Vagina (tissue), 2 donors: ENCODE results near the gene CRELD1. TPM values are rescaled to one million over a fixed set of nuclear protein-coding genes. Genes with fewer than 3 reads are reported as not detected.
A peak's percentile ranks its signal among the peaks of the same experiment; 100 is the strongest.
"Not testable (repeated sequence)": the region's sequence is repeated elsewhere in the genome, so short reads cannot be mapped to it uniquely, and the experiment has no call there.

Experiments
- DNase-seq, 2 donors: peaks; one replicate each; pipeline ENCODE4 v3.0.0-alpha.2; 2017; ENCODE audit errors: extremely low spot score in 2 of 2
- H3K27ac ChIP-seq: fragments of 200-600 bp; sonication (generic); one replicate; pipeline ENCODE4 v1.5.1; 2019
- H3K27me3 ChIP-seq: fragments of 200-600 bp; sonication (generic); one replicate; pipeline ENCODE4 v1.5.1; 2019
- H3K36me3 ChIP-seq, 2 donors: fragments of 200-600 bp; sonication (generic); one replicate each; pipeline ENCODE4 v1.5.1; 2017 to 2019
- H3K4me1 ChIP-seq: fragments of 200-600 bp; sonication (generic); one replicate; pipeline ENCODE4 v1.5.1; 2019
- H3K4me3 ChIP-seq, 2 donors: fragments of 200-600 bp; sonication (generic); 1 replicate in 1 of 2; 2 replicates in 1 of 2; pipeline ENCODE4 v1.5.1; 2016 to 2019
- H3K9me3 ChIP-seq: fragments of 200-600 bp; sonication (generic); one replicate; pipeline ENCODE4 v1.5.1; 2019
- POLR2A ChIP-seq, 2 donors: fragments of 450-650 bp; IDR thresholded peaks; one replicate each; pipeline ENCODE4 v1.6.1; 2017; ENCODE audit warnings: antibody characterized with exemption in 2 of 2, mild to moderate bottlenecking in 2 of 2, moderate library complexity in 2 of 2
- POLR2AphosphoS5 ChIP-seq, 2 donors: sonication (generic); formaldehyde crosslinking; IDR thresholded peaks; one replicate each; pipeline ENCODE4 v1.9.0; 2017; ENCODE audit warnings: antibody characterized with exemption in 2 of 2, mild to moderate bottlenecking in 2 of 2, low read depth in 1 of 2; ENCODE audit not compliant: insufficient read depth in 1 of 2
- intact Hi-C: fragments of 100-400 bp; cut with DNase I; formaldehyde crosslinking; loops from one replicate; pipeline ENCODE4 v1.15.1; 2023
- total RNA-seq: library from RNA; depleted of rRNA; stranded (reverse); fragments of >200 nt; gene quantifications from one replicate; pipeline ENCODE4 v1.2.3, GENCODE V29; 2016
- TF ChIP-seq, protein P1 (sequence below), 3 experiments: fragments of 450-650 bp in 2 of 3; fragments of 200-600 bp in 1 of 3; sonication (generic) in 1 of 3; IDR thresholded peaks; one replicate each; pipeline ENCODE4 v1.5.1; 2017 to 2019; ENCODE audit warnings: antibody characterized with exemption in 3 of 3, mild to moderate bottlenecking in 2 of 3, moderate library complexity in 2 of 3

CRELD1 gene
- total RNA-seq, 1 donor from 2014 or later = 27.0 TPM

DNA sequence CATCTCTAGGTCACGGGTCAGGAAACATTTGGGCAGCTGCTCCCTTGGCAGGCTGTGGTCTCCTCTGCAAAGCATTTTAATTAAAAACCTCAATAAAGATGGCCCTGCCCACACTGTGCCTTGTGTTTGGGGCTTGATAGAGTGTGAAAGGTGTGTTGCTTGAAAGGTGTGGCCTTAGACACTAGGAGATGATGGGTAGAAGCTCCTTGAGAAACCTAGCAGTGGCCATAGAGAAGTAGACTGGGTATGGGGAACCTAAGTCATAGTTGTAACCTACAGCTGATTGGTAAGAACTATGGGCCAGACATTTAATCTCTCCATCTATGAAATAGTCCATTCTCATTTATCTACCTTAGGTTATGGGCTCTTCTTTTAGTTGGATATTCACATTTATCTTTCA, 39.9 kb upstream of the CRELD1 start:
- H3K27me3 ChIP-seq = no peaks in the 10 kb centered on the region

GRCh38 chr3:9895715-9896114, 37.9 kb upstream of the CRELD1 start:
- intact Hi-C loops, H3K9me3 ChIP-seq, H3K27ac ChIP-seq, DNase-seq, H3K4me3 ChIP-seq, H3K27me3 ChIP-seq: not testable (repeated sequence)
- Histone ChIP-seq H3K4me1 (peaks cover 57% of the 10 kb centered on the region), H3K36me3 (peaks cover 0 to 15% of the 10 kb centered on the region in 2 donors)

More for the DNA sequence above, 39.9 kb upstream of the CRELD1 start:
- TF ChIP-seq, protein P1, sequence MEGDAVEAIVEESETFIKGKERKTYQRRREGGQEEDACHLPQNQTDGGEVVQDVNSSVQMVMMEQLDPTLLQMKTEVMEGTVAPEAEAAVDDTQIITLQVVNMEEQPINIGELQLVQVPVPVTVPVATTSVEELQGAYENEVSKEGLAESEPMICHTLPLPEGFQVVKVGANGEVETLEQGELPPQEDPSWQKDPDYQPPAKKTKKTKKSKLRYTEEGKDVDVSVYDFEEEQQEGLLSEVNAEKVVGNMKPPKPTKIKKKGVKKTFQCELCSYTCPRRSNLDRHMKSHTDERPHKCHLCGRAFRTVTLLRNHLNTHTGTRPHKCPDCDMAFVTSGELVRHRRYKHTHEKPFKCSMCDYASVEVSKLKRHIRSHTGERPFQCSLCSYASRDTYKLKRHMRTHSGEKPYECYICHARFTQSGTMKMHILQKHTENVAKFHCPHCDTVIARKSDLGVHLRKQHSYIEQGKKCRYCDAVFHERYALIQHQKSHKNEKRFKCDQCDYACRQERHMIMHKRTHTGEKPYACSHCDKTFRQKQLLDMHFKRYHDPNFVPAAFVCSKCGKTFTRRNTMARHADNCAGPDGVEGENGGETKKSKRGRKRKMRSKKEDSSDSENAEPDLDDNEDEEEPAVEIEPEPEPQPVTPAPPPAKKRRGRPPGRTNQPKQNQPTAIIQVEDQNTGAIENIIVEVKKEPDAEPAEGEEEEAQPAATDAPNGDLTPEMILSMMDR (IDR thresholded peaks at IDR 0.05) = no peak
- TF ChIP-seq POLR2A (IDR thresholded peaks at IDR 0.05) (no peak), POLR2AphosphoS5 (IDR thresholded peaks at IDR 0.05; ENCODE audit: insufficient read depth in 1 of 2, low read depth in 1 of 2) (no peak)
- peaks cover 53% of the 10 kb centered on the region for H3K4me1 ChIP-seq
- H3K4me3 ChIP-seq = no peak overlapping the region
- H3K27ac ChIP-seq = peak overlapping the region; percentile 57
- peaks cover 0 to 15% of the 10 kb centered on the region in 2 donors for H3K36me3 ChIP-seq
- intact Hi-C loops = no loop called here
- H3K9me3 ChIP-seq = no peaks in the 10 kb centered on the region
- no peak for DNase-seq

DNA sequence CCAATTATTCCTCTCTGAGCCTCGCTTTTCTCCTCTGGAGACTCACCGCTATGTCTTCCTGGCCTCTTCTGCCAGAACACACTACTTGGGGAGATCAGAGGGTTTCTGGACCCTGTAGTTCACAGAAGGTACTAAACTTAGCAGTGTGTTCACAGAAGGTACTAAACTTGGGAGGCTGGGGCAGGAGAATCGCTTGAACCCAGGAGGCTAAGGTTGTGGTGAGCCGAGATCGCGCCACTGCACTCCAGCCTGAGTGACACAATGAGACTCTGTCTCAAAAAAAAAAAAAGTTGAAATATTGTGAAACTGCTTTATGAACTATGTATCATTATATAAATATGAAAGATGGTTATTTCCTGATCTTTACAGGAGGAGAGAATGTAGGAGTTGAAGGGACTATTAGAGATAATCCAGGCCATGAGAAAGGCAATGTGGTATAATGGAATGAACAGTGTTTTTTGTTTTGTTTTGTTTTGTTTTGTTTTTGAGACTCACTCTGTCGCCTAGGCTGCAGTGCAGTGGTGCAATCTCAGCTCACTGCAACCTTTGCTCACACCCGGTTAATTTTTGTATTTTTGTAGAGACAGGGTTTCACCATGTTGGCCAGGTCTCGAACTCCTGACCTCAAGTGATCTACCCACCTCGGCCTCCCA, 36.8 kb upstream of the CRELD1 start:
- DNase-seq, H3K4me3 ChIP-seq, H3K27me3 ChIP-seq, H3K27ac ChIP-seq, H3K9me3 ChIP-seq, intact Hi-C loops: not testable (repeated sequence)
- H3K36me3 ChIP-seq = peaks cover 0 to 15% of the 10 kb centered on the region in 2 donors
- peaks cover 48% of the 10 kb centered on the region for H3K4me1 ChIP-seq

DNA sequence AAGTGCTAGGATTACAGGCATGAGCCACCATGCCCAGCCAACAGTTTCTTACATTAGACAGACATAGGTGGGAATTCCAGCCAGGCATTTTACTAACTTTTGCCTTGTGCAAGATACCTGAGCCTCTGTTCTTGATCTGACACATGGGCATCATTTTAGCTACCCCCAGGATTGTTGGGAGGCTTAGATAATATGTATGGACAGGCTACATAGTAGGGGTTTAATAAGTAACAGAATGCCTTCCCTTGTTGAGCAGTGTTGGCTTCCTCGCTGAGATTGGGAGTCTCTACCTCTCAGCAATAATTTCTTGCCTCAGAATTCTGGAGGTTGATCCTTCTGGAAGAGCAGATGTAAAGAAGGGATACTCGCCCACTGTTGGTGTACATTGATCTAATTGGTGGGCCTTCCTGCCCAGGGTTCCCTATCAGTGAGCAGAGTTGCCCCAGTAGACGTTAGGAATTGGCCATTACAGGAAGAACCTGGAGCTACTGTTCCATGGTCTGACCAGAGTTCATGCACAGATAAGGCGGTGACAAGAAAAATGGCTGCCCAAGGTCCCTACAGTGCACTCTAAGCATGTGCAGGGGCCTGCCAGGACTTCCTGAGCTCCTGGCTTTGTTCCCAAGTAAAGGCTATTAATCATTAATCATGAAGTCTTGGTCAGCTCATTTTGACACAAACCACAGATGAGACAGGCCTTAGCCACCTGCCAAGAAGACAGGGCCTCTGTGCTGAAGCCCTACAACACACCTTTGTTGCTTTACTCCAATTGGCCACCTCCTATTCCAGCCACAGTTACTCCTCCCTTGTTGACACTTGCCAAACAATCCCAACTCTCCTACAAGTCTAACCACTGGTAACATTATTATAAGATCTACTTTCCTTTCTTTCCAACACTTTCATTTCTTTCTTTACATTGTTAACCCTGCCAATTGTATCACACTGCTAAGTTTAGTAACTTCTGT, 35.9 kb upstream of the CRELD1 start:
- intact Hi-C loops = no loop called here
- Histone ChIP-seq H3K9me3 (no peaks in the 10 kb centered on the region), H3K27me3 (no peaks in the 10 kb centered on the region), H3K4me3 (no peak overlapping the region), H3K4me1 (peaks cover 48% of the 10 kb centered on the region), H3K36me3 (peaks cover 0 to 7% of the 10 kb centered on the region in 2 donors), H3K27ac (no peak overlapping the region)
- DNase-seq = no peak
- TF ChIP-seq POLR2AphosphoS5 (IDR thresholded peaks at IDR 0.05; ENCODE audit: insufficient read depth in 1 of 2, low read depth in 1 of 2) (no peak), POLR2A (IDR thresholded peaks at IDR 0.05) (no peak)
- TF ChIP-seq, protein P1 (IDR thresholded peaks at IDR 0.05) = no peak

DNA sequence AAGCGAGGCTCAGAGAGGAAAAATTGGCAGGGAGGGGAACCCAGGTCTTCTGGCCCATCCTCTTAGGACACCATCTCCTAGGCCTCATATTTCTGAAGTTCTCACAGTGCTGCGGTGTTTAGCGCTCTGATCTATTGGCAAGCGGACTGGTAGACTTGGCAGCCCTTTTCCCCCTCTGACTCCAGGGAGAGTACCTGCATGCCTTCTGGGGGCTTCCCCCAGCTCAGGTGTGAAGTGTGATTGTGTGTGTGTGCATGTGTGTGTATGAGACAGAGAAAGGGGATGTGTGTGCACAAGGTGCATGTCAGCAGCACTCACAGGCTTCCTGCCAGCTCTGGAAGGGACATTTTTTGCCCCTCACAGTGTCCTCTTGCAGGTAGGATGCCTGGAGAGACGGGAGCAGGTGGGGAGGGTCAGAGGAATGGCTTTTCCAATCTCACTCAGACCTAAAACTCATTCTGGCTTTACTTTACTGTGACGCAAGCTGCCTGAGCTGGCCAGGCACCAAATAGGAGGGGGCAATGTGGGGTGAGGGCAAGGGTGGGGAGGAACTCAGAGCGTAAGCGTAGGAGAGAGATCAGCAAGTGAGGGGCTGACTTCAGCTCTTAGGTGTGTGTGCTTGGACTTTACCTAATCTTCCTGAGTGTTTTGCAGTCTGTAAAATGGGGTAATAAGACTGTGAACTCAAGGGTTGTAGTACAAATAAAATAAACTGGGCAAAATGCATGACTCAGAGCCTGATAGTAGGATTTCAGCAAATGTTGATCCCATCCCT, 35.0 kb upstream of the CRELD1 start:
- H3K4me1 ChIP-seq = peaks cover 48% of the 10 kb centered on the region
- H3K36me3 ChIP-seq = no peaks in the 10 kb centered on the region
- TF ChIP-seq, protein P1 (IDR thresholded peaks at IDR 0.05) = no peak
- TF ChIP-seq POLR2A (IDR thresholded peaks at IDR 0.05) (no peak), POLR2AphosphoS5 (IDR thresholded peaks at IDR 0.05; ENCODE audit: insufficient read depth in 1 of 2, low read depth in 1 of 2) (no peak)
- H3K27ac ChIP-seq = no peak overlapping the region
- H3K9me3 ChIP-seq = no peaks in the 10 kb centered on the region
- no peaks in the 10 kb centered on the region for H3K27me3 ChIP-seq
- DNase-seq = no peak
- intact Hi-C loops = no loop called here
- H3K4me3 ChIP-seq = no peak overlapping the region
